ENCODE results near the gene PNPLA1.

The PNPLA1 gene

DNA sequence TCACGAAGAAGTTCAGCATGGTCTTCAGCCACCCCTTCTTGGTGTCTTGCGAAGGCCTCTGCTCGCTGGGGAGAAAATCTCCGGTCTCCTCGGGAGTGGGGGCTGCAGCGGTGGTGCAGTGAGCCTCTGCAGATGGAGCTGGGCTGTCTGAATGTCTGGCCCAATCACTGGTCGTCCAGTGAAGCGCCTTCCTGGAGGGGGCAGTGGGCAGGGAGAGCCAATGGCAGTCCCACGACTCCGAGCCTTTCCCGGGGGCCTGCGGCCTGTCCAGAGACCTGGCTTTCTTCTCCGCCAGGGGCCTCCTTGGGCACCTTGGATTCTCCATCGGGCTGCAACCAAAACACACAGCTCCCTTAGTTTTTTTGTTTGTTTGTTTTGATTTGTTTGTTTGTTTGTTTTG lies 60.5 kb downstream of the PNPLA1 start:
- H3K9me3 ChIP-seq (ENCODE audit: insufficient read depth, low read length) = no peaks in the 10 kb centered on the region
- TF ChIP-seq ZNF274 (IDR thresholded peaks at IDR 0.05; ENCODE audit: low read depth, low read length) (no peak), SUZ12 (IDR thresholded peaks at IDR 0.05; ENCODE audit: extremely low read depth, insufficient read depth, insufficient read length) (no peak), YY1 (IDR thresholded peaks at IDR 0.05; ENCODE audit: insufficient read depth, insufficient read length) (no peak)
- H3K4me1 ChIP-seq (ENCODE audit: insufficient read depth, insufficient read length) = peaks cover 18% of the 10 kb centered on the region
- no peaks in the 10 kb centered on the region for H3K36me3 ChIP-seq (ENCODE audit: insufficient read depth, insufficient read length, low read length)
- no peak overlapping the region for H3K4me3 ChIP-seq (ENCODE audit: insufficient read length, low read depth)
- no peaks in the 10 kb centered on the region for H3K27me3 ChIP-seq (ENCODE audit: insufficient read depth, insufficient read length)
- no peak for DNase-seq (ENCODE audit: low read depth, low spot score)
- H3K9ac ChIP-seq (ENCODE audit: insufficient read length, low read depth) = no peak overlapping the region

DNA sequence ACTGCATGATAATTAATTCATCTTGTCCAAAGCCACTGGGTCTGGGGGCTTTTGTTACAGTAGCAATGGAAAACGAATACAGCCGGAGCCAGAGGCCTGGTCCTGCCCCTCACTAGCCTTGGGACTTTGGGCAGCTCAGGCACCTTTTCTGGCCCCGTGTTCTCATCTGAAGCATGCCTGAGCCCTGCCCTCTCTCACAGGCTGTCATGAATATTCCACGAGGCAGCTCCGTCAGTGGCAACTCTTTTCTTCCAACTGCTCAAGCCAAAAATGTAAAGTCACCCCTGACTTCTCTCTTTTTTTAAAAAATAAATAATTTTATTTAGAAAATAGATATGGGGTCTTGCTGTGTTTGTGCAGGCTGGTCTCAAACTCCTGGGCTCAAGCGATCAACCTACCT lies 61.5 kb downstream of the PNPLA1 start:
- H3K9ac ChIP-seq (ENCODE audit: insufficient read length, low read depth) = no peak overlapping the region
- H3K27me3 ChIP-seq (ENCODE audit: insufficient read depth, insufficient read length) = no peaks in the 10 kb centered on the region
- TF ChIP-seq YY1 (IDR thresholded peaks at IDR 0.05; ENCODE audit: insufficient read depth, insufficient read length) (no peak), ZNF274 (IDR thresholded peaks at IDR 0.05; ENCODE audit: low read depth, low read length) (no peak), SUZ12 (IDR thresholded peaks at IDR 0.05; ENCODE audit: extremely low read depth, insufficient read depth, insufficient read length) (no peak)

DNA sequence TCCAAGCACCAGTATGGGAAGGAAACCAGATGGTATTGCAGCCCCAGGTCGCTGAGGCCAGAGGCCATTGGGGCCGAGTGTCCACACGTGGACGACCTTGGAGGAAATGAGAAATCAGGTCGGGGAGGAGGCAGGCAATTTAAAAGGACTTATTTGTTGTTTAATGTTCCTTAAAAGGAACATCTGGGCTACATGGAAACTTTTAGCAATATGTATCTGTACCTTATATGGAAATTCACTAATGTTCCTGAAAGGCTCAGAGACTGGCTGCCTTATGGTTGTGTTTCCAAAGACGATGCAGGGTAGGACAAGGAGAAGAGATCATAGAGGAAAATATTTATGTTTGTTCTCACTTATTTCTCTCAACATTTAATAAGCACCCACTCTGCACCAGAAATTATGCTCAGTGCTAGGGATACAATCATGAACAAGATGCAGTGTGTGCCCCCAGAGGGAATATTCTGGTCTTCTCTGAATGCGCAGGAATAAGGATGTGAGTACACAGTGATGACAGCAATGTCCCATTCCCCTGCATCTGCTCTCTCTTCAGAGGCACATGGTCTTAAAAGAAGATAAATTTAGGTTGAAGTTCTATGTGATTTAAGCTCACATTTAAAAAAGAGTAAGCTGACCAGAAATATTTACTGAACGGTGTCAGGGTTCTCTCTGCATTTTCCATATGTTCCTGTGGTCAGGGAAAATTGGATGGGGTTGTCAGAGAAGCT lies 63.5 kb downstream of the PNPLA1 start:
- Histone ChIP-seq H3K36me3 (ENCODE audit: insufficient read depth, insufficient read length, low read length) (no peaks in the 10 kb centered on the region), H3K27me3 (ENCODE audit: insufficient read depth, insufficient read length) (no peaks in the 10 kb centered on the region), H3K4me1 (ENCODE audit: insufficient read depth, insufficient read length) (peaks cover 15% of the 10 kb centered on the region), H3K9ac (ENCODE audit: insufficient read length, low read depth) (no peak overlapping the region), H3K4me3 (ENCODE audit: insufficient read length, low read depth) (no peak overlapping the region), H3K9me3 (ENCODE audit: insufficient read depth, low read length) (no peaks in the 10 kb centered on the region)
- TF ChIP-seq YY1 (IDR thresholded peaks at IDR 0.05; ENCODE audit: insufficient read depth, insufficient read length) = no peak
- TF ChIP-seq SUZ12 (IDR thresholded peaks at IDR 0.05; ENCODE audit: extremely low read depth, insufficient read depth, insufficient read length) = no peak
- no peak for TF ChIP-seq ZNF274 (IDR thresholded peaks at IDR 0.05; ENCODE audit: low read depth, low read length)
- DNase-seq (ENCODE audit: low read depth, low spot score) = no peak

More for the DNA sequence above, 61.5 kb downstream of the PNPLA1 start:
- DNase-seq (ENCODE audit: low read depth, low spot score) = no peak
- no peaks in the 10 kb centered on the region for H3K9me3 ChIP-seq (ENCODE audit: insufficient read depth, low read length)
- H3K36me3 ChIP-seq (ENCODE audit: insufficient read depth, insufficient read length, low read length) = no peaks in the 10 kb centered on the region
- no peak overlapping the region for H3K4me3 ChIP-seq (ENCODE audit: insufficient read length, low read depth)
- H3K4me1 ChIP-seq (ENCODE audit: insufficient read depth, insufficient read length) = peaks cover 18% of the 10 kb centered on the region

DNA sequence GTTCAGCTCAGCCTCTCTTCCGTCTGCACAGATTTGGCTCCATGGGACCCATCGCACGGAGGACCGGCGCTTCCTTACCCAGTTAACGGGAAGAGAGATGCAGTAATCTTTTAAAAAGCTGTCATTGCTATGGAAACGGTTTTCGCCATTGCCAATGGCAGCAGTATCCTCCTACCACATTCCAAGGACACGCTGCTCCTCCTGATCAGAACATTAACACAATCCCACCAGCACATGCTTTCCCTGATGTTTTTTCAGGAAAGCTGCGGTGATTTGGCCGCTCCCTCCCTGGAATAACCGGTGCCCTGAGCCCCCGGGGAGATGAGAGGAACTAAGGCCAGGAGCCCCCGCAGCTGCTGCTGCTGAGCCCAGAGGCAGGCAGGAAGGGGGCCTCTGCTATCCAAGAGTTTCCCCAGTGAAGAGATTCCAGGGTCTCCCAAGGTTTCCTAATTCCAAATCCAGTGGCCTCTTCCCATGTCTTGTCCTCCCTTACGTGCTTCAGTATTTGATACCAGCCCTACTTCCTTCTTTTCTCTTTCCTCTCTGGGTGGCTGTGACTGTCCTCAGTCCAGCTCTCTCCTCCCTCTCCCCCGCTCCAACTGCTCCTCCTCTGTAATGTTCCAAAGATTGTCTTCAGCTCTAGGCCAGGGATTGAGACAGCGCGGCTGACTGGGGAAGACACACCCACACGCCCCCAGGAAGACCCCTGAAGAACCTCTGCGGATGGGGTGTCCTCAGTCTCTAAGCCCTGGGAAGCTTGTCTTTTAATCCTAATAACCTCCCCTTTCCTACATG lies 64.3 kb downstream of the PNPLA1 start:
- no peaks in the 10 kb centered on the region for H3K36me3 ChIP-seq (ENCODE audit: insufficient read depth, insufficient read length, low read length)
- peaks cover 2% of the 10 kb centered on the region for H3K27me3 ChIP-seq (ENCODE audit: insufficient read depth, insufficient read length)
- H3K4me3 ChIP-seq (ENCODE audit: insufficient read length, low read depth) = no peak overlapping the region
- no peaks in the 10 kb centered on the region for H3K9me3 ChIP-seq (ENCODE audit: insufficient read depth, low read length)
- no peak overlapping the region for H3K9ac ChIP-seq (ENCODE audit: insufficient read length, low read depth)
- TF ChIP-seq SUZ12 (IDR thresholded peaks at IDR 0.05; ENCODE audit: extremely low read depth, insufficient read depth, insufficient read length) (no peak), YY1 (IDR thresholded peaks at IDR 0.05; ENCODE audit: insufficient read depth, insufficient read length) (no peak), ZNF274 (IDR thresholded peaks at IDR 0.05; ENCODE audit: low read depth, low read length) (no peak)
- no peak for DNase-seq (ENCODE audit: low read depth, low spot score)
- H3K4me1 ChIP-seq (ENCODE audit: insufficient read depth, insufficient read length) = peaks cover 15% of the 10 kb centered on the region

DNA sequence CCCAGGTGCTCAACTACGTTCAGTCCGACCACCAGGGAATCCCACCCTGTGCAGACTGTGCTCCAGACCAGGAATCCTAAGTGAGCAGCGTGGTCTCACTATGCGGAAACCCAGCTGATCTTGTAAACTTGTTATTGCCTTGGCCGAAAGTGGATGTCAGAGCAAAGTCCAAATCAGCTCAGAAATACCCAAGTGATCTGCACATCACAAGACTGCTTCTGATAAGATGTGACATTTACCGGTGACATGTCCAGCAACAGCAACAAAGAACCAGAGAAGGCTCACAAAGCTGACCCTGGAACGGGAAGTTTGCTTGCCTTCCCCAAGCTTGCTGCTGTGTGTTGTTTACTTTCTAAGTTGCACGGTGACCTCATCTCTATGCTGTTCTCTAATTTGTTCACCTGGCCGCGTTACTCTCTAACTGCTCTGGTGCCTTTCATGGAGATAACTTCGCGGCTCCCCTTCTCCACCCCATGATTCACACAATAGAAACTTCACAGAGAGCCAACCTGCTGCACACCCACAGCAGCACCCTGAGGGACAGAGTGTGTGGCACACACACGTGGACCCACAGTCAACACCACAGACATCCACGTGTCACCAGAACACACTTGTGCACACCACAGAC lies 65.1 kb downstream of the PNPLA1 start:
- DNase-seq (ENCODE audit: low read depth, low spot score) = no peak
- H3K4me3 ChIP-seq (ENCODE audit: insufficient read length, low read depth) = no peak overlapping the region

DNA sequence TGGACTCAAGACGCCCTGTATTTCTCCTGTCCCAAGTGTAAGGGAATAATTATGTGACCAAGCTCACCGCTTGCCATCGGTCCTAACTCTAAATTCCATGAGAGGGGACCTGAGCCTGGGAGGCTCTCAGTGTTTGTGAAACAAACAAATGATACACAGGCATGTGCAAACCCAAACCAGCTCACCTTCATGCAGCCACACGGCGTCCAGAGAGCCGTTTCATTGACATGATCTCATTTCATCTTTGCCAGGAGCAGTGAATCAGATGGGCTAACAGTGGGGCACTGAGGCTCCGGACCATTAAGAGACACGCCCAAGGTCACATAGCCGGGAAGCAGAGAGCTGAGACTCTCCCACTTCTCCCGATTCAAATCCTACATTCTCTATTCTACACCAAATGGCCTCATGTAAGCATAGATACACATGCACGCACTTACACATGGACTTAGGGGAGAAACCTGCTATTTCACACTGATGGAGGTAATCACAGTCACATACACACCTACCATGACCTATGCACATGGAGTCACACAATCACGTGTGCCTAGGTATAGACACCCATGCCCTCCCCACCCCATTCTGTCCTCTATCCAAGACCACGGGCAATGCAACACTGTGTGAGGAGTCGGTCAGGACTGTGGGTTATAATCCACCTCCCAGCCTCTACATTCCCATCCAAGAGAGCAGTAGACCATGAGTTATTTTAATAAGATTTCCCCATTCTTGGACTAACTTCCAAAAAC lies 65.8 kb downstream of the PNPLA1 start:
- peaks cover 13% of the 10 kb centered on the region for H3K27me3 ChIP-seq (ENCODE audit: insufficient read depth, insufficient read length)
- no peak overlapping the region for H3K4me3 ChIP-seq (ENCODE audit: insufficient read length, low read depth)
- H3K36me3 ChIP-seq (ENCODE audit: insufficient read depth, insufficient read length, low read length) = no peaks in the 10 kb centered on the region
- no peak overlapping the region for H3K9ac ChIP-seq (ENCODE audit: insufficient read length, low read depth)
- no peaks in the 10 kb centered on the region for H3K9me3 ChIP-seq (ENCODE audit: insufficient read depth, low read length)
- TF ChIP-seq ZNF274 (IDR thresholded peaks at IDR 0.05; ENCODE audit: low read depth, low read length) = no peak
- no peak for DNase-seq (ENCODE audit: low read depth, low spot score)
- H3K4me1 ChIP-seq (ENCODE audit: insufficient read depth, insufficient read length) = peaks cover 11% of the 10 kb centered on the region

More for the DNA sequence above, 65.1 kb downstream of the PNPLA1 start:
- Histone ChIP-seq H3K4me1 (ENCODE audit: insufficient read depth, insufficient read length) (peaks cover 13% of the 10 kb centered on the region), H3K9ac (ENCODE audit: insufficient read length, low read depth) (no peak overlapping the region), H3K36me3 (ENCODE audit: insufficient read depth, insufficient read length, low read length) (no peaks in the 10 kb centered on the region), H3K27me3 (ENCODE audit: insufficient read depth, insufficient read length) (peaks cover 10% of the 10 kb centered on the region), H3K9me3 (ENCODE audit: insufficient read depth, low read length) (no peaks in the 10 kb centered on the region)
- TF ChIP-seq YY1 (IDR thresholded peaks at IDR 0.05; ENCODE audit: insufficient read depth, insufficient read length) (no peak), SUZ12 (IDR thresholded peaks at IDR 0.05; ENCODE audit: extremely low read depth, insufficient read depth, insufficient read length) (no peak), ZNF274 (IDR thresholded peaks at IDR 0.05; ENCODE audit: low read depth, low read length) (no peak)

All from NT2/D1 (cell line).